WTC11 (cell line): ENCODE results near the gene PLPP4. TPM values are rescaled to one million over a fixed set of nuclear protein-coding genes. Genes with fewer than 3 reads are reported as not detected.
A peak's percentile ranks its signal among the peaks of the same experiment; 100 is the strongest.

Source experiments
- ATAC-seq: fragments of 200-7000 bp; cut with Tn5 transposase; 2 replicates; pipeline ENCODE4 v1.10.0; 2021; ENCODE audit warnings: mild to moderate bottlenecking, moderate library complexity
- CTCF ChIA-PET: fragments of 300-600 bp; sonication (Branson Sonifier 250); formaldehyde crosslinking; loops from one replicate; lab custom pipeline; 2021; ENCODE audit warnings: antibody characterized with exemption; lab: Charles Lee
- POLR2A ChIA-PET: fragments of 350-600 bp; sonication (Branson Sonifier 250); formaldehyde crosslinking; loops from one replicate; lab custom pipeline; 2021; ENCODE audit warnings: antibody characterized with exemption; lab: Charles Lee
- DNase-seq: peaks from one replicate; pipeline ENCODE4 v3.0.0; 2021; ENCODE audit warnings: low spot score
- H3K27ac Mint-ChIP-seq: 2 replicates; pipeline ENCODE4 v1.8.0; 2021; ENCODE audit warnings: mixed read lengths
- H3K27me3 Mint-ChIP-seq: 2 replicates; pipeline ENCODE4 v1.8.0; 2021; ENCODE audit warnings: low read depth, mild to moderate bottlenecking, moderate library complexity, mixed read lengths
- H3K36me3 Mint-ChIP-seq: 2 replicates; pipeline ENCODE4 v1.8.0; 2021; ENCODE audit warnings: mixed read lengths
- H3K4me1 Mint-ChIP-seq: 2 replicates; pipeline ENCODE4 v1.8.0; 2022; ENCODE audit warnings: mixed read lengths
- H3K4me3 Mint-ChIP-seq: 2 replicates; pipeline ENCODE4 v1.8.0; 2021; ENCODE audit warnings: mild to moderate bottlenecking, moderate library complexity, mixed read lengths
- H3K9me3 Mint-ChIP-seq: 2 replicates; pipeline ENCODE4 v1.8.0; 2021; ENCODE audit warnings: mixed read lengths
- ATF1 ChIP-seq: sonication (generic); formaldehyde crosslinking; IDR thresholded peaks from 2 replicates; pipeline ENCODE4 v1.8.1; 2023; ENCODE audit warnings: mild to moderate bottlenecking, moderate library complexity, missing genetic modification reagents
- EMX1 ChIP-seq: fragments of 250-450 bp; sonication (Bioruptor Pico); IDR thresholded peaks from 2 replicates; pipeline ENCODE4 v1.8.0; 2021; ENCODE audit warnings: mild to moderate bottlenecking
- ETV6 ChIP-seq: sonication (generic); formaldehyde crosslinking; IDR thresholded peaks from 2 replicates; pipeline ENCODE4 v1.8.1; 2022; ENCODE audit warnings: mild to moderate bottlenecking, missing genetic modification reagents
- HMGA2 ChIP-seq: fragments of 250-450 bp; sonication (Bioruptor Pico); IDR thresholded peaks from 2 replicates; pipeline ENCODE4 v1.4.0; 2021; ENCODE audit warnings: mild to moderate bottlenecking, moderate library complexity
- OVOL2 ChIP-seq: fragments of 250-450 bp; sonication (Bioruptor Pico); IDR thresholded peaks from 2 replicates; pipeline ENCODE4 v1.9.0; 2021; ENCODE audit warnings: mild to moderate bottlenecking, borderline replicate concordance
- PRRX2 ChIP-seq: fragments of 250-450 bp; sonication (Bioruptor Pico); IDR thresholded peaks from 2 replicates; pipeline ENCODE4 v1.8.0; 2021; ENCODE audit warnings: mild to moderate bottlenecking
- RELA ChIP-seq: sonication (generic); formaldehyde crosslinking; IDR thresholded peaks from 2 replicates; pipeline ENCODE4 v1.8.1; 2022; ENCODE audit warnings: missing genetic modification reagents, mild to moderate bottlenecking, borderline replicate concordance
- TEAD1 ChIP-seq: sonication (generic); formaldehyde crosslinking; IDR thresholded peaks from 2 replicates; pipeline ENCODE4 v1.8.0; 2022; ENCODE audit warnings: mild to moderate bottlenecking, missing genetic modification reagents
- ZNF121 ChIP-seq: sonication (generic); formaldehyde crosslinking; IDR thresholded peaks from 2 replicates; pipeline ENCODE4 v1.8.0; 2023; ENCODE audit warnings: missing genetic modification reagents
- ZNF423 ChIP-seq: fragments of 250-450 bp; sonication (Bioruptor Pico); IDR thresholded peaks from 2 replicates; pipeline ENCODE4 v2.1.2; 2022; ENCODE audit warnings: mild to moderate bottlenecking, moderate library complexity
- total RNA-seq: library from RNA; stranded (reverse); gene quantifications from 3 replicates; pipeline ENCODE4 v1.2.3, GENCODE V29; 2021
- TF ChIP-seq, protein P1 (sequence below): sonication (generic); formaldehyde crosslinking; IDR thresholded peaks from 2 replicates; pipeline ENCODE4 v1.8.0; 2022; ENCODE audit warnings: mild to moderate bottlenecking, missing genetic modification reagents
- TF ChIP-seq, protein P2 (sequence below): fragments of 250-450 bp; sonication (Bioruptor Pico); IDR thresholded peaks from 2 replicates; pipeline ENCODE4 v1.9.0; 2021; ENCODE audit warnings: mild to moderate bottlenecking
- TF ChIP-seq, protein P3 (sequence below): sonication (generic); formaldehyde crosslinking; IDR thresholded peaks from 2 replicates; pipeline ENCODE4 v1.8.1; 2022; ENCODE audit warnings: low read depth, mild to moderate bottlenecking, moderate library complexity, missing genetic modification reagents, borderline replicate concordance
- TF ChIP-seq, protein P4 (sequence below): fragments of 250-450 bp; sonication (Bioruptor Pico); IDR thresholded peaks from 2 replicates; pipeline ENCODE4 v1.9.0; 2021; ENCODE audit warnings: moderate library complexity, mild to moderate bottlenecking, inconsistent platforms, borderline replicate concordance
- TF ChIP-seq, protein P5 (sequence below): sonication (generic); formaldehyde crosslinking; IDR thresholded peaks from 2 replicates; pipeline ENCODE4 v1.8.1; 2023; ENCODE audit warnings: mild to moderate bottlenecking, missing genetic modification reagents, borderline replicate concordance

The PLPP4 gene
- total RNA-seq, 1 experiment from 2014 or later, result 0.15 TPM

DNA sequence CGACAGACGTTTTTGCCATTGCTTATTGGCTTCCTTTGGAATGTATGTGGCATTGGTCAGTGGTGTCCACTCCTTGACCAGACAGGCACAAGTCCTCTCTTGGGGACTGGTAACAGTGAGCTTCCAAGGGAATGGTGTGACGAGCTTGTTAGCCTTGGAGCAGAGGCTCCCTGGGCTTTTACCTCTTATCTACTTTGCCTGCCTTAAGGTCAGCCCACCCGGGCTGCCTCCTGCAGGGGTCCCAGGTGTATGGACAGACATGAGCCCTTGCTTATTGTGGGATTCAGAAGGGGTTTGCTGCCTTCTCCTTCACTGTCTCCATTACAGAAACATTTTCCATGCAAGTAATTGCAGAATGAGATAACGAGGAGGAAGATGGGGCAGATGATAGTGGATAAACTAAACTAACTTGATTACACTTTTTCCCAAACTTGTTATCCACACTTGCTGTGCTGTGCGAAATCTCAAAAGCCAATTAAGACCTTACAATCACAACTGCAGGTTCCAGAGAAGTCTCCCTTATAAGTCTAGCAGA is 29.7 kb downstream of the PLPP4 start (continued):
- TF ChIP-seq RELA (CRISPR knock-in tag), result no peak
- TF ChIP-seq, protein P1, sequence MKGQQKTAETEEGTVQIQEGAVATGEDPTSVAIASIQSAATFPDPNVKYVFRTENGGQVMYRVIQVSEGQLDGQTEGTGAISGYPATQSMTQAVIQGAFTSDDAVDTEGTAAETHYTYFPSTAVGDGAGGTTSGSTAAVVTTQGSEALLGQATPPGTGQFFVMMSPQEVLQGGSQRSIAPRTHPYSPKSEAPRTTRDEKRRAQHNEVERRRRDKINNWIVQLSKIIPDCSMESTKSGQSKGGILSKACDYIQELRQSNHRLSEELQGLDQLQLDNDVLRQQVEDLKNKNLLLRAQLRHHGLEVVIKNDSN (CRISPR knock-in tag), result no peak
- no peak for TF ChIP-seq HMGA2 (CRISPR knock-in tag)
- TF ChIP-seq TEAD1, result no peak
- TF ChIP-seq ZNF423 (CRISPR knock-in tag), result no peak
- TF ChIP-seq, protein P2, sequence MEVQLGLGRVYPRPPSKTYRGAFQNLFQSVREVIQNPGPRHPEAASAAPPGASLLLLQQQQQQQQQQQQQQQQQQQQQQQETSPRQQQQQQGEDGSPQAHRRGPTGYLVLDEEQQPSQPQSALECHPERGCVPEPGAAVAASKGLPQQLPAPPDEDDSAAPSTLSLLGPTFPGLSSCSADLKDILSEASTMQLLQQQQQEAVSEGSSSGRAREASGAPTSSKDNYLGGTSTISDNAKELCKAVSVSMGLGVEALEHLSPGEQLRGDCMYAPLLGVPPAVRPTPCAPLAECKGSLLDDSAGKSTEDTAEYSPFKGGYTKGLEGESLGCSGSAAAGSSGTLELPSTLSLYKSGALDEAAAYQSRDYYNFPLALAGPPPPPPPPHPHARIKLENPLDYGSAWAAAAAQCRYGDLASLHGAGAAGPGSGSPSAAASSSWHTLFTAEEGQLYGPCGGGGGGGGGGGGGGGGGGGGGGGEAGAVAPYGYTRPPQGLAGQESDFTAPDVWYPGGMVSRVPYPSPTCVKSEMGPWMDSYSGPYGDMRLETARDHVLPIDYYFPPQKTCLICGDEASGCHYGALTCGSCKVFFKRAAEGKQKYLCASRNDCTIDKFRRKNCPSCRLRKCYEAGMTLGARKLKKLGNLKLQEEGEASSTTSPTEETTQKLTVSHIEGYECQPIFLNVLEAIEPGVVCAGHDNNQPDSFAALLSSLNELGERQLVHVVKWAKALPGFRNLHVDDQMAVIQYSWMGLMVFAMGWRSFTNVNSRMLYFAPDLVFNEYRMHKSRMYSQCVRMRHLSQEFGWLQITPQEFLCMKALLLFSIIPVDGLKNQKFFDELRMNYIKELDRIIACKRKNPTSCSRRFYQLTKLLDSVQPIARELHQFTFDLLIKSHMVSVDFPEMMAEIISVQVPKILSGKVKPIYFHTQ (CRISPR knock-in tag), result no peak

DNA sequence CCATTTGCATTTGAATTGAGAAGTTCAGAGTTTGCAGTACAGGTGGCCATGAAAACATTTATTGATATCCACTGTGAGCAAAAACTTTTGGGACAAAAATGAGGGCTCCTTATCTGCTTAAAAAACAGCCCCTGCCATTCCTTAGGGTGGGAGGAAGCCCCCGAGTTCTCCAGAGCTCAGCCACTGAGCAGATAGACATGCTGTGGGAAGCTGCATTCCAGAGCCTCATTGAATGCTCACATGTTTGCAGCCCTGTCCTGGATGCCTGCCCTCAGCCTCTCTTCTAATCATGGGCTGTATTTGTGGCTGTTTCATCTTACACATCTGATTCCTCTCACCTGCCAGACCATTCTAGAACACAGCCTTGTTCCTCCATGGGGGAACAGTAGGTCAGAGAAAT is 33.3 kb downstream of the PLPP4 start:
- TF ChIP-seq RELA (CRISPR knock-in tag), result no peak
- TF ChIP-seq, protein P3, sequence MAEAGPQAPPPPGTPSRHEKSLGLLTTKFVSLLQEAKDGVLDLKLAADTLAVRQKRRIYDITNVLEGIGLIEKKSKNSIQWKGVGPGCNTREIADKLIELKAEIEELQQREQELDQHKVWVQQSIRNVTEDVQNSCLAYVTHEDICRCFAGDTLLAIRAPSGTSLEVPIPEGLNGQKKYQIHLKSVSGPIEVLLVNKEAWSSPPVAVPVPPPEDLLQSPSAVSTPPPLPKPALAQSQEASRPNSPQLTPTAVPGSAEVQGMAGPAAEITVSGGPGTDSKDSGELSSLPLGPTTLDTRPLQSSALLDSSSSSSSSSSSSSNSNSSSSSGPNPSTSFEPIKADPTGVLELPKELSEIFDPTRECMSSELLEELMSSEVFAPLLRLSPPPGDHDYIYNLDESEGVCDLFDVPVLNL (CRISPR knock-in tag), result no peak
- no peak for TF ChIP-seq PRRX2
- TF ChIP-seq ATF1, result no peak
- TF ChIP-seq ZNF121 (CRISPR knock-in tag), result no peak
- TF ChIP-seq OVOL2 (CRISPR knock-in tag), result no peak
- TF ChIP-seq, protein P4, sequence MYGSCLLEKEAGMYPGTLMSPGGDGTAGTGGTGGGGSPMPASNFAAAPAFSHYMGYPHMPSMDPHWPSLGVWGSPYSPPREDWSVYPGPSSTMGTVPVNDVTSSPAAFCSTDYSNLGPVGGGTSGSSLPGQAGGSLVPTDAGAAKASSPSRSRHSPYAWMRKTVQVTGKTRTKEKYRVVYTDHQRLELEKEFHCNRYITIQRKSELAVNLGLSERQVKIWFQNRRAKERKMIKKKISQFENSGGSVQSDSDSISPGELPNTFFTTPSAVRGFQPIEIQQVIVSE (CRISPR knock-in tag), result no peak
- TF ChIP-seq, protein P5, sequence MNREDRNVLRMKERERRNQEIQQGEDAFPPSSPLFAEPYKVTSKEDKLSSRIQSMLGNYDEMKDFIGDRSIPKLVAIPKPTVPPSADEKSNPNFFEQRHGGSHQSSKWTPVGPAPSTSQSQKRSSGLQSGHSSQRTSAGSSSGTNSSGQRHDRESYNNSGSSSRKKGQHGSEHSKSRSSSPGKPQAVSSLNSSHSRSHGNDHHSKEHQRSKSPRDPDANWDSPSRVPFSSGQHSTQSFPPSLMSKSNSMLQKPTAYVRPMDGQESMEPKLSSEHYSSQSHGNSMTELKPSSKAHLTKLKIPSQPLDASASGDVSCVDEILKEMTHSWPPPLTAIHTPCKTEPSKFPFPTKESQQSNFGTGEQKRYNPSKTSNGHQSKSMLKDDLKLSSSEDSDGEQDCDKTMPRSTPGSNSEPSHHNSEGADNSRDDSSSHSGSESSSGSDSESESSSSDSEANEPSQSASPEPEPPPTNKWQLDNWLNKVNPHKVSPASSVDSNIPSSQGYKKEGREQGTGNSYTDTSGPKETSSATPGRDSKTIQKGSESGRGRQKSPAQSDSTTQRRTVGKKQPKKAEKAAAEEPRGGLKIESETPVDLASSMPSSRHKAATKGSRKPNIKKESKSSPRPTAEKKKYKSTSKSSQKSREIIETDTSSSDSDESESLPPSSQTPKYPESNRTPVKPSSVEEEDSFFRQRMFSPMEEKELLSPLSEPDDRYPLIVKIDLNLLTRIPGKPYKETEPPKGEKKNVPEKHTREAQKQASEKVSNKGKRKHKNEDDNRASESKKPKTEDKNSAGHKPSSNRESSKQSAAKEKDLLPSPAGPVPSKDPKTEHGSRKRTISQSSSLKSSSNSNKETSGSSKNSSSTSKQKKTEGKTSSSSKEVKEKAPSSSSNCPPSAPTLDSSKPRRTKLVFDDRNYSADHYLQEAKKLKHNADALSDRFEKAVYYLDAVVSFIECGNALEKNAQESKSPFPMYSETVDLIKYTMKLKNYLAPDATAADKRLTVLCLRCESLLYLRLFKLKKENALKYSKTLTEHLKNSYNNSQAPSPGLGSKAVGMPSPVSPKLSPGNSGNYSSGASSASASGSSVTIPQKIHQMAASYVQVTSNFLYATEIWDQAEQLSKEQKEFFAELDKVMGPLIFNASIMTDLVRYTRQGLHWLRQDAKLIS (CRISPR knock-in tag), result no peak
- no peak for TF ChIP-seq ETV6 (CRISPR knock-in tag)
- no peak for TF ChIP-seq EMX1
- DNase-seq (no peak), ATAC-seq (peak; percentile 59; the same call in 1 of the 2 replicates)
- ChIA-PET POLR2A (no interaction called here), CTCF (no interaction called here)
- Mint-ChIP-seq H3K4me1 (peaks cover 12% of the 10 kb centered on the region), H3K27me3 (no peaks in the 10 kb centered on the region; the same call in none of the 2 replicates), H3K4me3 (no peak overlapping the region), H3K36me3 (no peaks in the 10 kb centered on the region), H3K9me3 (0 out of 2 replicates have a peak, but pooled peaks cover 6% of the 10 kb centered on the region), H3K27ac (no peak overlapping the region)
